ENCODE data around the gene CEBPG. TPM values are rescaled to one million over a fixed set of nuclear protein-coding genes. Genes with fewer than 3 reads are reported as not detected.

The CEBPG gene
- total RNA-seq (ENCODE audit: low replicate concordance) = 40.3 and 59.3 TPM in 2 replicates

GRCh38 chr19:33373453-33374235 is at the start of gene CEBPG:
Gene CEBPG, plus strand, starts transcription at chr19:33373709. Its CDS starts 5,531 bp downstream, at chr19:33379240.
- peaks cover 37% of the 10 kb centered on the region for H3K4me1 Mint-ChIP-seq
- peak within 1 kb of the TSS; percentile 89 for H3K4me3 Mint-ChIP-seq
- Histone ChIP-seq H4K20me1 (ENCODE audit: low read depth) (peaks cover 46% of the 10 kb centered on the region), H3K9me3 (ENCODE audit: low read depth) (no peaks in the 10 kb centered on the region), H3K27me3 (peaks cover 6% of the 10 kb centered on the region), H3F3A (ENCODE audit: low read depth) (peaks cover 15% of the 10 kb centered on the region), H2AFZ (replicated peaks) (peak within 1 kb of the TSS; percentile 93), H3K4me1 (peaks cover 39% of the 10 kb centered on the region), H3K4me2 (peak within 1 kb of the TSS; percentile 99), H3K36me3 (no peaks in the 10 kb centered on the region), H3K79me2 (ENCODE audit: low read depth) (peaks cover 47% of the 10 kb centered on the region), H3K27ac (peak within 1 kb of the TSS; percentile 72), H3K4me3 (peak within 1 kb of the TSS; percentile 99), H3K9ac (peak within 1 kb of the TSS; percentile 89)
- peak; percentile 95 for DNase-seq (ENCODE audit: low spot score)
- H3K27me3 Mint-ChIP-seq (ENCODE audit: insufficient read depth, low read depth) = no peaks in the 10 kb centered on the region
- TF ChIP-seq CTCF (IDR thresholded peaks at IDR 0.05) (no peak), EZH2phosphoT487 (IDR thresholded peaks at IDR 0.05) (no peak), EZH2 (IDR thresholded peaks at IDR 0.05) (no peak)
- peak within 1 kb of the TSS; percentile 8 for H3K27ac Mint-ChIP-seq
- peaks cover 8% of the 10 kb centered on the region for H3K36me3 Mint-ChIP-seq
- no peaks in the 10 kb centered on the region for H3K9me3 Mint-ChIP-seq

- Histone ChIP-seq H3K9me3 (ENCODE audit: low read depth) (peaks cover 9% of the 10 kb centered on the region), H4K20me1 (ENCODE audit: low read depth) (no peaks in the 10 kb centered on the region), H3K36me3 (no peaks in the 10 kb centered on the region), H3F3A (ENCODE audit: low read depth) (no peaks in the 10 kb centered on the region), H3K4me1 (no peaks in the 10 kb centered on the region), H2AFZ (replicated peaks) (no peak overlapping the region), H3K4me3 (no peak overlapping the region), H3K27ac (no peak overlapping the region), H3K27me3 (no peaks in the 10 kb centered on the region), H3K9ac (no peak overlapping the region), H3K79me2 (ENCODE audit: low read depth) (no peaks in the 10 kb centered on the region), H3K4me2 (no peak overlapping the region)
- Mint-ChIP-seq H3K4me1 (no peaks in the 10 kb centered on the region), H3K9me3 (peaks cover 23% of the 10 kb centered on the region), H3K27ac (no peak overlapping the region), H3K4me3 (no peak overlapping the region), H3K36me3 (no peaks in the 10 kb centered on the region), H3K27me3 (ENCODE audit: insufficient read depth, low read depth) (peaks cover 2% of the 10 kb centered on the region)
- TF ChIP-seq EZH2phosphoT487 (IDR thresholded peaks at IDR 0.05) (no peak), EZH2 (IDR thresholded peaks at IDR 0.05) (no peak), CTCF (IDR thresholded peaks at IDR 0.05) (no peak)
- DNase-seq (ENCODE audit: low spot score) = no peak
Observed at GRCh38 chr19:33324628-33325027, 48.9 kb upstream of the CEBPG start.

- Histone ChIP-seq H3K9me3 (ENCODE audit: low read depth) (peaks cover 9% of the 10 kb centered on the region), H2AFZ (replicated peaks) (no peak overlapping the region), H3K4me1 (no peaks in the 10 kb centered on the region), H4K20me1 (ENCODE audit: low read depth) (no peaks in the 10 kb centered on the region), H3K36me3 (no peaks in the 10 kb centered on the region), H3K27ac (no peak overlapping the region), H3K4me3 (no peak overlapping the region), H3F3A (ENCODE audit: low read depth) (no peaks in the 10 kb centered on the region), H3K4me2 (no peak overlapping the region), H3K27me3 (no peaks in the 10 kb centered on the region), H3K9ac (no peak overlapping the region), H3K79me2 (ENCODE audit: low read depth) (no peaks in the 10 kb centered on the region)
- TF ChIP-seq CTCF (IDR thresholded peaks at IDR 0.05) = no peak
- no peak for TF ChIP-seq EZH2phosphoT487 (IDR thresholded peaks at IDR 0.05)
- TF ChIP-seq EZH2 (IDR thresholded peaks at IDR 0.05) = no peak
- Mint-ChIP-seq H3K27me3 (ENCODE audit: insufficient read depth, low read depth) (peaks cover 4% of the 10 kb centered on the region), H3K4me1 (no peaks in the 10 kb centered on the region), H3K4me3 (no peak overlapping the region), H3K36me3 (no peaks in the 10 kb centered on the region), H3K9me3 (peaks cover 15% of the 10 kb centered on the region), H3K27ac (no peak overlapping the region)
- no peak for DNase-seq (ENCODE audit: low spot score)
Observed at GRCh38 chr19:33325920-33326319, 47.6 kb upstream of the CEBPG start.
